Measurements from ENCODE around the gene WSB1.

WSB1 gene

DNA sequence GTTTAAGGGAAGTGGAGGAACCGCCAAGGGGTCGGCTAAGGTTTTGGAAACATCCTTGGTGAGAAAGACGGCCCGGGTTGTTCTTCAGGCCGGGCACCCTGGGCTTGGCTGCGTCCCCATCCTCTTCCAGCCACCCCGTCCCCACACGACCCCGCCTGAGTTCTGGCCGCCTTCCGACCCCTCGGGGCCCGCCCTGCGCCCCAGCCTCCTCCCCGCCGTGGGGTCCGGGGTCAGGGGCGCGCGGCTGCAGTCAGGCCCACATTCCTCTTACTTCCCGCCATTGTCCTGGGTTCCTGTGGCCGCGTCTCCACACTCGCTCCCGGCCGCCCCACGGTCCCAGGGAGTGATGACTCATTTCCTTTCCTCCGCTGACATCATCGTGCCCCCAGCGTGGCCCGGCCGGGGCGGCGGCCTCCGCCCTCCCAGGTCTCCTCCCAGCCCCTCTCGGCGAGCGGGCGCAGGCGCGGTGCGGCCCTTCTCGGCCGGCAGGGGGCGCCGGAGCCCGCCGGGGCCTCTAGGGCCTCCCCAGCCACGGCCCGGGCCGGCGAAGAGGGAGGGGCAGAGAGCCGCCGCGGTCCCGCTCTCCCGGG is 59.6 kb downstream of the WSB1 start (continued):
- TF ChIP-seq ZNF843 (tag by site-specific recombination; IDR thresholded peaks at IDR 0.05), result peak; percentile 69
- no peak for TF ChIP-seq ZNF521 (tag by site-specific recombination; IDR thresholded peaks at IDR 0.05)
- no peak for TF ChIP-seq ZNF223 (tag by site-specific recombination; IDR thresholded peaks at IDR 0.05)
- TF ChIP-seq, protein P1, sequence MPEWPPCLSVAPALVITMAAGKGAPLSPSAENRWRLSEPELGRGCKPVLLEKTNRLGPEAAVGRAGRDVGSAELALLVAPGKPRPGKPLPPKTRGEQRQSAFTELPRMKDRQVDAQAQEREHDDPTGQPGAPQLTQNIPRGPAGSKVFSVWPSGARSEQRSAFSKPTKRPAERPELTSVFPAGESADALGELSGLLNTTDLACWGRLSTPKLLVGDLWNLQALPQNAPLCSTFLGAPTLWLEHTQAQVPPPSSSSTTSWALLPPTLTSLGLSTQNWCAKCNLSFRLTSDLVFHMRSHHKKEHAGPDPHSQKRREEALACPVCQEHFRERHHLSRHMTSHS (tag by site-specific recombination; IDR thresholded peaks at IDR 0.05), result no peak
- no peak for TF ChIP-seq ZNF341 (tag by site-specific recombination; IDR thresholded peaks at IDR 0.05; ENCODE audit: low read depth)
- peak; percentile 54; the same call in 1 of the 2 replicates for TF ChIP-seq KLF9 (tag by site-specific recombination; IDR thresholded peaks at IDR 0.05; ENCODE audit: low read depth)
- TF ChIP-seq SP7 (tag by site-specific recombination; IDR thresholded peaks at IDR 0.05), result peak; percentile 90
- no peak for TF ChIP-seq SCRT1 (tag by site-specific recombination; IDR thresholded peaks at IDR 0.05; ENCODE audit: borderline replicate concordance)
- TF ChIP-seq, protein P2, sequence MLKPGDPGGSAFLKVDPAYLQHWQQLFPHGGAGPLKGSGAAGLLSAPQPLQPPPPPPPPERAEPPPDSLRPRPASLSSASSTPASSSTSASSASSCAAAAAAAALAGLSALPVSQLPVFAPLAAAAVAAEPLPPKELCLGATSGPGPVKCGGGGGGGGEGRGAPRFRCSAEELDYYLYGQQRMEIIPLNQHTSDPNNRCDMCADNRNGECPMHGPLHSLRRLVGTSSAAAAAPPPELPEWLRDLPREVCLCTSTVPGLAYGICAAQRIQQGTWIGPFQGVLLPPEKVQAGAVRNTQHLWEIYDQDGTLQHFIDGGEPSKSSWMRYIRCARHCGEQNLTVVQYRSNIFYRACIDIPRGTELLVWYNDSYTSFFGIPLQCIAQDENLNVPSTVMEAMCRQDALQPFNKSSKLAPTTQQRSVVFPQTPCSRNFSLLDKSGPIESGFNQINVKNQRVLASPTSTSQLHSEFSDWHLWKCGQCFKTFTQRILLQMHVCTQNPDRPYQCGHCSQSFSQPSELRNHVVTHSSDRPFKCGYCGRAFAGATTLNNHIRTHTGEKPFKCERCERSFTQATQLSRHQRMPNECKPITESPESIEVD (tag by site-specific recombination; IDR thresholded peaks at IDR 0.05), result no peak
- TF ChIP-seq, protein P3, sequence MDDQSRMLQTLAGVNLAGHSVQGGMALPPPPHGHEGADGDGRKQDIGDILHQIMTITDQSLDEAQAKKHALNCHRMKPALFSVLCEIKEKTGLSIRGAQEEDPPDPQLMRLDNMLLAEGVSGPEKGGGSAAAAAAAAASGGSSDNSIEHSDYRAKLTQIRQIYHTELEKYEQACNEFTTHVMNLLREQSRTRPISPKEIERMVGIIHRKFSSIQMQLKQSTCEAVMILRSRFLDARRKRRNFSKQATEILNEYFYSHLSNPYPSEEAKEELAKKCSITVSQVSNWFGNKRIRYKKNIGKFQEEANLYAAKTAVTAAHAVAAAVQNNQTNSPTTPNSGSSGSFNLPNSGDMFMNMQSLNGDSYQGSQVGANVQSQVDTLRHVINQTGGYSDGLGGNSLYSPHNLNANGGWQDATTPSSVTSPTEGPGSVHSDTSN (CRISPR knock-in tag; IDR thresholded peaks at IDR 0.05), result peak; percentile 85; the same call in 1 of the 2 replicates
- TF ChIP-seq ZNF138 (tag by site-specific recombination; IDR thresholded peaks at IDR 0.05; ENCODE audit: borderline replicate concordance), result no peak
- peak; percentile 95 for TF ChIP-seq ZBTB20 (tag by site-specific recombination; IDR thresholded peaks at IDR 0.05)
- peak; percentile 97 for TF ChIP-seq BCL11A (tag by site-specific recombination; IDR thresholded peaks at IDR 0.05; ENCODE audit: low read depth)
- TF ChIP-seq ZNF23 (tag by site-specific recombination; IDR thresholded peaks at IDR 0.05; ENCODE audit: borderline replicate concordance), result no peak
- no peak for TF ChIP-seq ZNF791 (tag by site-specific recombination; IDR thresholded peaks at IDR 0.05)
- TF ChIP-seq ZNF16 (tag by site-specific recombination; IDR thresholded peaks at IDR 0.05; ENCODE audit: low read depth), result no peak
- TF ChIP-seq, protein P4, sequence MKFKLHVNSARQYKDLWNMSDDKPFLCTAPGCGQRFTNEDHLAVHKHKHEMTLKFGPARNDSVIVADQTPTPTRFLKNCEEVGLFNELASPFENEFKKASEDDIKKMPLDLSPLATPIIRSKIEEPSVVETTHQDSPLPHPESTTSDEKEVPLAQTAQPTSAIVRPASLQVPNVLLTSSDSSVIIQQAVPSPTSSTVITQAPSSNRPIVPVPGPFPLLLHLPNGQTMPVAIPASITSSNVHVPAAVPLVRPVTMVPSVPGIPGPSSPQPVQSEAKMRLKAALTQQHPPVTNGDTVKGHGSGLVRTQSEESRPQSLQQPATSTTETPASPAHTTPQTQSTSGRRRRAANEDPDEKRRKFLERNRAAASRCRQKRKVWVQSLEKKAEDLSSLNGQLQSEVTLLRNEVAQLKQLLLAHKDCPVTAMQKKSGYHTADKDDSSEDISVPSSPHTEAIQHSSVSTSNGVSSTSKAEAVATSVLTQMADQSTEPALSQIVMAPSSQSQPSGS (tag by site-specific recombination; IDR thresholded peaks at IDR 0.05; ENCODE audit: low read depth), result peak; percentile 92
- no peak for TF ChIP-seq ZNF311 (tag by site-specific recombination; IDR thresholded peaks at IDR 0.05; ENCODE audit: borderline replicate concordance)
- no peak for TF ChIP-seq ZNF211 (tag by site-specific recombination; IDR thresholded peaks at IDR 0.05; ENCODE audit: low read depth)
- no peak for TF ChIP-seq ZNF292 (tag by site-specific recombination; IDR thresholded peaks at IDR 0.05; ENCODE audit: borderline replicate concordance, low read depth)
- TF ChIP-seq, protein P5, sequence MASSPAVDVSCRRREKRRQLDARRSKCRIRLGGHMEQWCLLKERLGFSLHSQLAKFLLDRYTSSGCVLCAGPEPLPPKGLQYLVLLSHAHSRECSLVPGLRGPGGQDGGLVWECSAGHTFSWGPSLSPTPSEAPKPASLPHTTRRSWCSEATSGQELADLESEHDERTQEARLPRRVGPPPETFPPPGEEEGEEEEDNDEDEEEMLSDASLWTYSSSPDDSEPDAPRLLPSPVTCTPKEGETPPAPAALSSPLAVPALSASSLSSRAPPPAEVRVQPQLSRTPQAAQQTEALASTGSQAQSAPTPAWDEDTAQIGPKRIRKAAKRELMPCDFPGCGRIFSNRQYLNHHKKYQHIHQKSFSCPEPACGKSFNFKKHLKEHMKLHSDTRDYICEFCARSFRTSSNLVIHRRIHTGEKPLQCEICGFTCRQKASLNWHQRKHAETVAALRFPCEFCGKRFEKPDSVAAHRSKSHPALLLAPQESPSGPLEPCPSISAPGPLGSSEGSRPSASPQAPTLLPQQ (tag by site-specific recombination; IDR thresholded peaks at IDR 0.05), result peak; percentile 62; the same call in 1 of the 2 replicates
- no peak for TF ChIP-seq ZNF140 (tag by site-specific recombination; IDR thresholded peaks at IDR 0.05)
- TF ChIP-seq TRIM28 (IDR thresholded peaks at IDR 0.05; ENCODE audit: borderline replicate concordance, low read length), result no peak
- TF ChIP-seq ZNF350 (tag by site-specific recombination; IDR thresholded peaks at IDR 0.05), result no peak
- TF ChIP-seq ZNF555 (tag by site-specific recombination; conservative IDR thresholded peaks at IDR 0.05), result no peak
- TF ChIP-seq, protein P6, sequence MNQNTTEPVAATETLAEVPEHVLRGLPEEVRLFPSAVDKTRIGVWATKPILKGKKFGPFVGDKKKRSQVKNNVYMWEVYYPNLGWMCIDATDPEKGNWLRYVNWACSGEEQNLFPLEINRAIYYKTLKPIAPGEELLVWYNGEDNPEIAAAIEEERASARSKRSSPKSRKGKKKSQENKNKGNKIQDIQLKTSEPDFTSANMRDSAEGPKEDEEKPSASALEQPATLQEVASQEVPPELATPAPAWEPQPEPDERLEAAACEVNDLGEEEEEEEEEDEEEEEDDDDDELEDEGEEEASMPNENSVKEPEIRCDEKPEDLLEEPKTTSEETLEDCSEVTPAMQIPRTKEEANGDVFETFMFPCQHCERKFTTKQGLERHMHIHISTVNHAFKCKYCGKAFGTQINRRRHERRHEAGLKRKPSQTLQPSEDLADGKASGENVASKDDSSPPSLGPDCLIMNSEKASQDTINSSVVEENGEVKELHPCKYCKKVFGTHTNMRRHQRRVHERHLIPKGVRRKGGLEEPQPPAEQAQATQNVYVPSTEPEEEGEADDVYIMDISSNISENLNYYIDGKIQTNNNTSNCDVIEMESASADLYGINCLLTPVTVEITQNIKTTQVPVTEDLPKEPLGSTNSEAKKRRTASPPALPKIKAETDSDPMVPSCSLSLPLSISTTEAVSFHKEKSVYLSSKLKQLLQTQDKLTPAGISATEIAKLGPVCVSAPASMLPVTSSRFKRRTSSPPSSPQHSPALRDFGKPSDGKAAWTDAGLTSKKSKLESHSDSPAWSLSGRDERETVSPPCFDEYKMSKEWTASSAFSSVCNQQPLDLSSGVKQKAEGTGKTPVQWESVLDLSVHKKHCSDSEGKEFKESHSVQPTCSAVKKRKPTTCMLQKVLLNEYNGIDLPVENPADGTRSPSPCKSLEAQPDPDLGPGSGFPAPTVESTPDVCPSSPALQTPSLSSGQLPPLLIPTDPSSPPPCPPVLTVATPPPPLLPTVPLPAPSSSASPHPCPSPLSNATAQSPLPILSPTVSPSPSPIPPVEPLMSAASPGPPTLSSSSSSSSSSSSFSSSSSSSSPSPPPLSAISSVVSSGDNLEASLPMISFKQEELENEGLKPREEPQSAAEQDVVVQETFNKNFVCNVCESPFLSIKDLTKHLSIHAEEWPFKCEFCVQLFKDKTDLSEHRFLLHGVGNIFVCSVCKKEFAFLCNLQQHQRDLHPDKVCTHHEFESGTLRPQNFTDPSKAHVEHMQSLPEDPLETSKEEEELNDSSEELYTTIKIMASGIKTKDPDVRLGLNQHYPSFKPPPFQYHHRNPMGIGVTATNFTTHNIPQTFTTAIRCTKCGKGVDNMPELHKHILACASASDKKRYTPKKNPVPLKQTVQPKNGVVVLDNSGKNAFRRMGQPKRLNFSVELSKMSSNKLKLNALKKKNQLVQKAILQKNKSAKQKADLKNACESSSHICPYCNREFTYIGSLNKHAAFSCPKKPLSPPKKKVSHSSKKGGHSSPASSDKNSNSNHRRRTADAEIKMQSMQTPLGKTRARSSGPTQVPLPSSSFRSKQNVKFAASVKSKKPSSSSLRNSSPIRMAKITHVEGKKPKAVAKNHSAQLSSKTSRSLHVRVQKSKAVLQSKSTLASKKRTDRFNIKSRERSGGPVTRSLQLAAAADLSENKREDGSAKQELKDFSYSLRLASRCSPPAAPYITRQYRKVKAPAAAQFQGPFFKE (tag by site-specific recombination; IDR thresholded peaks at IDR 0.05; ENCODE audit: borderline replicate concordance), result 0 out of 2 replicates have a peak, but pooled peaks have one; percentile 63
- no peak for TF ChIP-seq ZNF658 (tag by site-specific recombination; IDR thresholded peaks at IDR 0.05)
- TF ChIP-seq ZNF433 (tag by site-specific recombination; IDR thresholded peaks at IDR 0.05; ENCODE audit: low read depth), result no peak

Data from HEK293 (cell line).